Measurements from ENCODE around the gene ERC1. TPM values are rescaled to one million over a fixed set of nuclear protein-coding genes. Genes with fewer than 3 reads are reported as not detected.

ERC1 gene
- total RNA-seq, 1 experiment from 2014 or later, result 39.4 TPM

- Mint-ChIP-seq H3K27me3 (ENCODE audit: unreplicated experiment) (no peaks in the 10 kb centered on the region), H3K36me3 (ENCODE audit: insufficient read depth, unreplicated experiment) (no peaks in the 10 kb centered on the region), H3K27ac (ENCODE audit: unreplicated experiment) (no peak overlapping the region), H3K4me1 (ENCODE audit: low read depth, unreplicated experiment) (no peaks in the 10 kb centered on the region), H3K4me3 (ENCODE audit: low read depth, unreplicated experiment) (no peak overlapping the region), H3K9me3 (ENCODE audit: low read depth, unreplicated experiment) (no peaks in the 10 kb centered on the region)
- DNase-seq, result no peak
- no TSS peak for BruUV-seq (replicated peaks)
- intact Hi-C loops (cut with micrococcal nuclease; ENCODE audit: unreplicated experiment), result no loop called here
- CTCF ChIA-PET, result no interaction called here
- TF ChIP-seq, protein P1, sequence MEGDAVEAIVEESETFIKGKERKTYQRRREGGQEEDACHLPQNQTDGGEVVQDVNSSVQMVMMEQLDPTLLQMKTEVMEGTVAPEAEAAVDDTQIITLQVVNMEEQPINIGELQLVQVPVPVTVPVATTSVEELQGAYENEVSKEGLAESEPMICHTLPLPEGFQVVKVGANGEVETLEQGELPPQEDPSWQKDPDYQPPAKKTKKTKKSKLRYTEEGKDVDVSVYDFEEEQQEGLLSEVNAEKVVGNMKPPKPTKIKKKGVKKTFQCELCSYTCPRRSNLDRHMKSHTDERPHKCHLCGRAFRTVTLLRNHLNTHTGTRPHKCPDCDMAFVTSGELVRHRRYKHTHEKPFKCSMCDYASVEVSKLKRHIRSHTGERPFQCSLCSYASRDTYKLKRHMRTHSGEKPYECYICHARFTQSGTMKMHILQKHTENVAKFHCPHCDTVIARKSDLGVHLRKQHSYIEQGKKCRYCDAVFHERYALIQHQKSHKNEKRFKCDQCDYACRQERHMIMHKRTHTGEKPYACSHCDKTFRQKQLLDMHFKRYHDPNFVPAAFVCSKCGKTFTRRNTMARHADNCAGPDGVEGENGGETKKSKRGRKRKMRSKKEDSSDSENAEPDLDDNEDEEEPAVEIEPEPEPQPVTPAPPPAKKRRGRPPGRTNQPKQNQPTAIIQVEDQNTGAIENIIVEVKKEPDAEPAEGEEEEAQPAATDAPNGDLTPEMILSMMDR (IDR thresholded peaks at IDR 0.05; ENCODE audit: unreplicated experiment), result no peak
Observed at GRCh38 chr12:1256285-1256684, 265.3 kb downstream of the ERC1 start.

- H3K27ac Mint-ChIP-seq (ENCODE audit: unreplicated experiment), result no peak overlapping the region
- no peak for DNase-seq
- no peaks in the 10 kb centered on the region for H3K27me3 Mint-ChIP-seq (ENCODE audit: unreplicated experiment)
- CTCF ChIA-PET, result no interaction called here
- no peaks in the 10 kb centered on the region for H3K36me3 Mint-ChIP-seq (ENCODE audit: insufficient read depth, unreplicated experiment)
- H3K4me1 Mint-ChIP-seq (ENCODE audit: low read depth, unreplicated experiment), result no peaks in the 10 kb centered on the region
- H3K4me3 Mint-ChIP-seq (ENCODE audit: low read depth, unreplicated experiment), result no peak overlapping the region
- intact Hi-C loops (cut with micrococcal nuclease; ENCODE audit: unreplicated experiment), result no loop called here
- BruUV-seq (replicated peaks), result no TSS peak
- TF ChIP-seq, protein P1 (IDR thresholded peaks at IDR 0.05; ENCODE audit: unreplicated experiment), result no peak
- no peaks in the 10 kb centered on the region for H3K9me3 Mint-ChIP-seq (ENCODE audit: low read depth, unreplicated experiment)
Observed at GRCh38 chr12:1256991-1257390, 266.0 kb downstream of the ERC1 start.

- Mint-ChIP-seq H3K4me1 (ENCODE audit: low read depth, unreplicated experiment) (no peaks in the 10 kb centered on the region), H3K27me3 (ENCODE audit: unreplicated experiment) (no peaks in the 10 kb centered on the region), H3K9me3 (ENCODE audit: low read depth, unreplicated experiment) (no peaks in the 10 kb centered on the region), H3K36me3 (ENCODE audit: insufficient read depth, unreplicated experiment) (no peaks in the 10 kb centered on the region), H3K27ac (ENCODE audit: unreplicated experiment) (no peak overlapping the region), H3K4me3 (ENCODE audit: low read depth, unreplicated experiment) (no peak overlapping the region)
- CTCF ChIA-PET, result no interaction called here
- no TSS peak for BruUV-seq (replicated peaks)
- intact Hi-C loops (cut with micrococcal nuclease; ENCODE audit: unreplicated experiment), result no loop called here
- no peak for DNase-seq
- TF ChIP-seq, protein P1 (IDR thresholded peaks at IDR 0.05; ENCODE audit: unreplicated experiment), result no peak
Observed at GRCh38 chr12:1262011-1262410, 271.0 kb downstream of the ERC1 start.

GRCh38 chr12:1267243-1267642 lies 276.2 kb downstream of the ERC1 start:
- CTCF ChIA-PET, result no interaction called here
- no peak for DNase-seq

More at GRCh38 chr12:1267243-1267642, 276.2 kb downstream of the ERC1 start:
- no peaks in the 10 kb centered on the region for H3K27me3 Mint-ChIP-seq (ENCODE audit: unreplicated experiment)
- intact Hi-C loops (cut with micrococcal nuclease; ENCODE audit: unreplicated experiment), result no loop called here
- H3K4me3 Mint-ChIP-seq (ENCODE audit: low read depth, unreplicated experiment), result no peak overlapping the region
- no peaks in the 10 kb centered on the region for H3K4me1 Mint-ChIP-seq (ENCODE audit: low read depth, unreplicated experiment)
- BruUV-seq (replicated peaks), result no TSS peak
- TF ChIP-seq, protein P1 (IDR thresholded peaks at IDR 0.05; ENCODE audit: unreplicated experiment), result no peak
- no peaks in the 10 kb centered on the region for H3K9me3 Mint-ChIP-seq (ENCODE audit: low read depth, unreplicated experiment)
- H3K36me3 Mint-ChIP-seq (ENCODE audit: insufficient read depth, unreplicated experiment), result no peaks in the 10 kb centered on the region
- H3K27ac Mint-ChIP-seq (ENCODE audit: unreplicated experiment), result no peak overlapping the region
